CD8-positive, alpha-beta memory T cell (primary cell): ENCODE measurements around the gene CHST11. TPM values are rescaled to one million over a fixed set of nuclear protein-coding genes. Genes with fewer than 3 reads are reported as not detected.

Experiments
- CTCF ChIA-PET: fragments of 350-600 bp; sonication (Branson Sonifier 250); formaldehyde crosslinking; loops from one replicate; lab custom pipeline; 2021; ENCODE audit warnings: antibody characterized with exemption; lab: Charles Lee
- POLR2A ChIA-PET: fragments of 350-600 bp; sonication (Branson Sonifier 250); formaldehyde crosslinking; loops from one replicate; lab custom pipeline; 2021; ENCODE audit warnings: antibody characterized with exemption; lab: Charles Lee
- DNase-seq, 5 donors: peaks; one replicate each; pipeline versions ENCODE4 v3.0.0 to v3.0.0-alpha.2; 2020 to 2022; ENCODE audit warnings: mixed read lengths in 1 of 5
- H3K27ac ChIP-seq: one replicate; pipeline ENCODE4 v1.7.0; 2013; ENCODE audit warnings: low read depth, mild to moderate bottlenecking, low read length, moderate library complexity
- H3K27me3 ChIP-seq: 2 replicates; pipeline ENCODE4 v1.7.0; 2013; ENCODE audit warnings: low read length, mild to moderate bottlenecking; ENCODE audit not compliant: insufficient read depth, poor library complexity, severe bottlenecking
- H3K36me3 ChIP-seq: 2 replicates; pipeline ENCODE4 v1.7.0; 2013; ENCODE audit warnings: mild to moderate bottlenecking, low read length, moderate library complexity; ENCODE audit not compliant: insufficient read depth
- H3K4me1 ChIP-seq: 2 replicates; pipeline ENCODE4 v1.7.0; 2013; ENCODE audit warnings: mild to moderate bottlenecking, low read length, moderate library complexity; ENCODE audit not compliant: insufficient read depth
- H3K4me3 ChIP-seq: 2 replicates; pipeline ENCODE4 v1.7.0; 2013; ENCODE audit warnings: mild to moderate bottlenecking, low read length
- H3K9me3 ChIP-seq: 2 replicates; pipeline ENCODE4 v1.7.0; 2013; ENCODE audit warnings: mild to moderate bottlenecking, low read length
- H3K27ac Mint-ChIP-seq, 8 donors: one replicate each; pipeline ENCODE4 v1.8.0; 2020 to 2021; ENCODE audit warnings: mixed read lengths in 8 of 8, mild to moderate bottlenecking in 6 of 8, inconsistent platforms in 3 of 8, moderate library complexity in 3 of 8
- H3K27me3 Mint-ChIP-seq, 2 donors: one replicate each; pipeline ENCODE4 v1.8.0; 2020 to 2021; ENCODE audit warnings: mixed read lengths in 2 of 2, mild to moderate bottlenecking in 1 of 2, moderate library complexity in 1 of 2
- H3K36me3 Mint-ChIP-seq, 3 donors: one replicate each; pipeline ENCODE4 v1.8.0; 2020 to 2021; ENCODE audit warnings: mixed read lengths in 3 of 3, inconsistent platforms in 1 of 3, mild to moderate bottlenecking in 1 of 3
- H3K4me1 Mint-ChIP-seq, 3 donors: one replicate each; pipeline ENCODE4 v1.8.0; 2020 to 2021; ENCODE audit warnings: mixed read lengths in 3 of 3, inconsistent platforms in 1 of 3, mild to moderate bottlenecking in 1 of 3
- H3K4me3 Mint-ChIP-seq, 7 donors: one replicate each; pipeline ENCODE4 v1.8.0; 2020 to 2021; ENCODE audit warnings: mixed read lengths in 7 of 7, mild to moderate bottlenecking in 6 of 7, moderate library complexity in 4 of 7, inconsistent platforms in 2 of 7
- H3K9me3 Mint-ChIP-seq, 5 donors: one replicate each; pipeline ENCODE4 v1.8.0; 2020 to 2022; ENCODE audit warnings: mixed read lengths in 5 of 5, mild to moderate bottlenecking in 3 of 5, moderate library complexity in 2 of 5, inconsistent platforms in 1 of 5
- polyA plus RNA-seq: library from polyadenylated mRNA; unstranded; fragments of 300-500 nt; fragmentation: Illumina TruSeq; gene quantifications from one replicate; pipeline ENCODE4 v1.2.3, GENCODE V29; 2021
- total RNA-seq, 2 experiments: library from RNA; stranded (reverse); gene quantifications; one replicate each; pipeline ENCODE4 v1.2.3, GENCODE V29; 2021

CHST11 gene
- total and polyA plus RNA-seq, 3 experiments from 2014 or later = 47.8 to 76.8 (median 51.5) TPM

DNA sequence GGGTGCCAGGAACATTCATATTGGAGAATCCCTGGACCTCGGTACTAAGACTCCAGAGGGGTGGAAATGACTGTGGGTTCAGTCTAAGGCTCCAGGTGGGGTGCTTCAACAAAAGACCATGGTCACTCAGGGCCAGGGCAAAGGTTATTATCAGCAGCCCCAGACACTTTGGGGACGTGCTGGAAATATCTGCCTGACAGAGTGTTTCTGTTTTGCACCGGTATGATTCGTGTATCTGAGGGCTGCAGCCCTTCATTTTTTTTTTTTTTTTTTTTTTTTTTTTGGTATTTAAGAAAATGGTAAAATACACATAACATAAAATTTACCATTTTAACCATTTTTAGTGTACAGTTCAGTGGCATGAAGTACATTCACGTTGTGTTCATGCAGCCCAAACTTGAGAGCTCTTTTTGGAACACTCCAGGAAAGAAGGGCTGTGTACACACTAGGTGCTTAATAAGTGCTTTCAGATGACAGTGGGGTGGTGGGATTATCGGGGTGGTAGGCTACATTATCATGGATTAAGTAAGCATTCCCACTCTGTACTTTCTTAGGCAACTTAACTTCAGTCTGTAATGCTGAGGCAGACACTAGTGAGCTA is 120.3 kb downstream of the CHST11 start:
- Mint-ChIP-seq H3K36me3 (peaks cover 0 to 9% (median 7%) of the 10 kb centered on the region in 3 donors), H3K9me3 (no peaks in the 10 kb centered on the region), H3K4me1 (peaks cover 69 to 84% (median 75%) of the 10 kb centered on the region in 3 donors), H3K27ac (peak overlapping the region in 7 of 8 donors; percentile 0 to 86 (median 37)), H3K4me3 (peak overlapping the region in 2 of 7 donors; percentile 15 to 22), H3K27me3 (no peaks in the 10 kb centered on the region)
- Histone ChIP-seq H3K4me1 (peaks cover 40% of the 10 kb centered on the region), H3K36me3 (no peaks in the 10 kb centered on the region), H3K4me3 (no peak overlapping the region), H3K9me3 (no peaks in the 10 kb centered on the region), H3K27me3 (no peaks in the 10 kb centered on the region), H3K27ac (no peak overlapping the region)
- ChIA-PET CTCF (no interaction called here), POLR2A (no interaction called here)
- no peak for DNase-seq

DNA sequence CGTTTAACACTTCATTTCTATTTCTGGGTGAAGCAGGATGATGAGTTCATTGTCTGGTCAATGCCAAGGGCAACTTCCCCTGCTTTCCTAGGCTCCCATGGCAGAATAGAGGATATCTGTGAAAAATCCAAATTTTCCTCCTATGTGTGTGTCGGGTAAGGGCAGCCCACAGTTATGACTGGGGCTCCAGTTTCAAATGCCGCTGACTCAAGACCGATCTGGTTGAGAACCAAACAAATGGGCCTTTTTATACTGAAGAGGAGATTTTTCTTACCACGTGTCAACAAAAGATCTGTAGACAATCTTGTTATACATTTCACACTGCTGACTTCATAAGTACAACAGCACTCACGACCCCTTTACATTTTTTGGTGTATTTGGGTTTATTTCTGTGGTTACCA is 120.8 kb downstream of the CHST11 start:
- ChIA-PET POLR2A (no interaction called here), CTCF (no interaction called here)
- DNase-seq = no peak
- H3K4me1 ChIP-seq = peaks cover 44% of the 10 kb centered on the region
- Mint-ChIP-seq H3K4me3 (peak overlapping the region in 3 of 7 donors; percentile 15 to 22 (median 20)), H3K4me1 (peaks cover 72 to 85% (median 76%) of the 10 kb centered on the region in 3 donors), H3K27ac (peak overlapping the region in 7 of 8 donors; percentile 0 to 86 (median 44)), H3K36me3 (peaks cover 0 to 8% (median 5%) of the 10 kb centered on the region in 3 donors), H3K27me3 (no peaks in the 10 kb centered on the region), H3K9me3 (no peaks in the 10 kb centered on the region)
- no peak overlapping the region for H3K27ac ChIP-seq
- H3K4me3 ChIP-seq = no peak overlapping the region
- no peaks in the 10 kb centered on the region for H3K9me3 ChIP-seq
- H3K36me3 ChIP-seq = no peaks in the 10 kb centered on the region
- H3K27me3 ChIP-seq = no peaks in the 10 kb centered on the region

DNA sequence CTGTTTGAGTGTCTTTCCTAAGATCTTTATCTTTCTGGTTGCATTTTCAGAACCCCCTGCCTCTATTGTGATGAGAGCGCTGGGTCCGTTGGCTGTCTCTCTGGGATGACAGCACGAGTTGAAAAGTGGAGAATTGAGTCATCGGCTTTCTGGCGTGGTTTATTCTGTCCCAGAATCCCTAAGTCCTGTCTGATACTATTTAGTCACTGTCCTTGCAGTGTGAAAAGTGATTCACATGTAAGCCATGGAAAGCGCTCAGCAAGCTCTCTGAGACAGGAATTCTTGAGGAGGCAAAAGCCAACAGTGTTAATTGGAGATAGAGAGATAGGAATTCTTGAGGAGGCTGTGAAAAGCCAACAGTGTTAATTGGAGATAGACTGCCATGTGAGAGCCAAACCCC is 121.7 kb downstream of the CHST11 start:
- Mint-ChIP-seq H3K4me3 (peak overlapping the region in 1 of 7 donors; percentile 15), H3K4me1 (peaks cover 78 to 91% (median 81%) of the 10 kb centered on the region in 3 donors), H3K36me3 (peaks cover 0 to 5% (median 4%) of the 10 kb centered on the region in 3 donors), H3K27ac (peak overlapping the region in 6 of 8 donors; percentile 0 to 86 (median 48)), H3K9me3 (no peaks in the 10 kb centered on the region), H3K27me3 (no peaks in the 10 kb centered on the region)
- ChIA-PET POLR2A (no interaction called here), CTCF (no interaction called here)
- Histone ChIP-seq H3K27me3 (no peaks in the 10 kb centered on the region), H3K36me3 (no peaks in the 10 kb centered on the region), H3K4me1 (peaks cover 45% of the 10 kb centered on the region), H3K9me3 (no peaks in the 10 kb centered on the region), H3K27ac (no peak overlapping the region), H3K4me3 (no peak overlapping the region)
- DNase-seq = no peak

DNA sequence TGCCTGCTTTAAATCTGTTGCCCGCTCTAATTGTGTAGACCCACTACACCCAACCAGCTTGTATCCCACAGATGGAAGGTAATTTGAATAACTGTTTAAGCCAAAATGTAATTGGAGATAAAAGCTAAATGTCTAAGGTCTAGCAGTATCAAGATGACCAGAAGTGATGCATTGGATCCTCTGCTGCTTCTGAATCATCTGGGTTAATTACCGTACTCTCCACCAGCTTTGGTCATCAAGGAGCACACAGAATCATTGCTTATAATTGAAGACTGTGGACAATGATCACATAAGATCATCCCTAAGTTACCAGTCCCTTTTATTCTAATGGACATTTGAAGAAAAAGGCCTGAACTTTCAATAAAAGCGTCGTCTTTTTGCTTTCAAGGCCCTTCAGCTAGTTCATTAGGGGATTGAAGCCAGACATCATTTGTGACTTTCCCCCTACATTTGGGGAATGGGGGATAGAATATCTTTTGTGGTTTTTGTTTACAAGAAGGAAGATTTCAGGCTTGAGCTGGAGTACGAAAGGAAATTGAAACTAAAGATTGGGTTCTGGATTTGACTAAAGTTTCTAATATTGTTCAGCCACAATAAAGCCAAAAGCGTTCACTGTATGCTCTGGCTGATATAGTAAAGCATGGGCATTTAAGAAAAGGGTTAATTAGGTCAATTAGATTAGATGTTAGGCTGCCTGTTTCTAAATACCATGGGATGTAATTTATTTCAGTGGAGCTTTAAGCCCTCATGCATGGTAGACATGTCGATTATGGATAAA is 123.2 kb downstream of the CHST11 start:
- Histone ChIP-seq H3K9me3 (no peaks in the 10 kb centered on the region), H3K4me3 (no peak overlapping the region), H3K4me1 (peaks cover 45% of the 10 kb centered on the region), H3K27me3 (no peaks in the 10 kb centered on the region), H3K27ac (no peak overlapping the region), H3K36me3 (no peaks in the 10 kb centered on the region)
- H3K4me1 Mint-ChIP-seq = peaks cover 85 to 99% (median 96%) of the 10 kb centered on the region in 3 donors
- DNase-seq = no peak
- H3K4me3 Mint-ChIP-seq = peak overlapping the region in 4 of 7 donors; percentile 2 to 74 (median 36)
- H3K27me3 Mint-ChIP-seq = no peaks in the 10 kb centered on the region
- peak overlapping the region in 7 of 8 donors; percentile 5 to 71 (median 54) for H3K27ac Mint-ChIP-seq
- CTCF ChIA-PET = interaction anchor here (1.1 to 1.2 kb wide), 2 partner anchors 21 to 198 kb away, joined by 3 to 4 read pairs; no protein-coding TSS in a partner anchor
- no peaks in the 10 kb centered on the region for H3K9me3 Mint-ChIP-seq
- H3K36me3 Mint-ChIP-seq = peaks cover 0 to 4% (median 2%) of the 10 kb centered on the region in 3 donors
- POLR2A ChIA-PET = interaction anchor here (1.4 kb wide), 1 partner anchor 11 kb away, joined by 5 read pairs; no protein-coding TSS in a partner anchor

- H3K27ac ChIP-seq = no peak overlapping the region
- no peak for DNase-seq
- ChIA-PET POLR2A (interaction anchor here (1.4 kb wide), 1 partner anchor 12 kb away, joined by 5 read pairs; no protein-coding TSS in a partner anchor), CTCF (interaction anchor here (1.0 to 1.1 kb wide), 2 partner anchors 11 to 20 kb away, joined by 3 read pairs; no protein-coding TSS in a partner anchor)
- no peak overlapping the region for H3K4me3 ChIP-seq
- no peaks in the 10 kb centered on the region for H3K36me3 ChIP-seq
- peaks cover 38% of the 10 kb centered on the region for H3K4me1 ChIP-seq
- peaks cover 86 to 99% (median 97%) of the 10 kb centered on the region in 3 donors for H3K4me1 Mint-ChIP-seq
- no peaks in the 10 kb centered on the region for H3K9me3 Mint-ChIP-seq
- no peaks in the 10 kb centered on the region for H3K9me3 ChIP-seq
- H3K27me3 Mint-ChIP-seq = no peaks in the 10 kb centered on the region
- H3K27me3 ChIP-seq = no peaks in the 10 kb centered on the region
- peaks cover 0 to 8% (median 4%) of the 10 kb centered on the region in 3 donors for H3K36me3 Mint-ChIP-seq
- H3K27ac Mint-ChIP-seq = peak overlapping the region in 6 of 8 donors; percentile 6 to 77 (median 34)
- peak overlapping the region in 1 of 7 donors; percentile 34 for H3K4me3 Mint-ChIP-seq
These were observed 124.3 kb downstream of the CHST11 start for GRCh38 chr12:104581005-104581570.

DNA sequence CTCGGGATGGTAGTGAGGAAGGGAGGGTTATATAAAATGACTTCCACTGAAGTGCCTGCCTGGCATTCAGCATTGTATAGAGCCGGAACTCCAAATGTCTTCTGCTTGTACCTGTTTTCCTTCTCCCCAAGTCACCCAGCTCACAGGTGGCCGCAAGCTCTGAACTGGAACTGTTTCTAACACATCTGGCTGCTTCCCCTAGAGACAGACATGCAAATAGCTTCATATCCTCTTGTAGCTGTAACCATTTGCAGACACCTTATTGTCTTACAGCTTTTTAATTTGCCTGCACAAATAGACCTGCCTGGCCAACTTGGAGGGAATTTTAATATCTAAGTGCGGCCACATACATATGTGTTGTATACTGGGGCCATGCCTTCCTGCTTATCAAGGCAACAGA is 126.0 kb downstream of the CHST11 start:
- ChIA-PET POLR2A (no interaction called here), CTCF (no interaction called here)
- no peak for DNase-seq
- H3K36me3 Mint-ChIP-seq = peaks cover 0 to 5% (median 4%) of the 10 kb centered on the region in 3 donors
- no peaks in the 10 kb centered on the region for H3K27me3 ChIP-seq
- H3K9me3 Mint-ChIP-seq = no peaks in the 10 kb centered on the region
- H3K4me1 Mint-ChIP-seq = peaks cover 80 to 92% (median 92%) of the 10 kb centered on the region in 3 donors
- no peaks in the 10 kb centered on the region for H3K36me3 ChIP-seq
- peak overlapping the region in 4 of 8 donors; percentile 4 to 77 (median 50) for H3K27ac Mint-ChIP-seq
- H3K4me3 ChIP-seq = no peak overlapping the region
- no peaks in the 10 kb centered on the region for H3K27me3 Mint-ChIP-seq
- peak overlapping the region in 1 of 7 donors; percentile 8 for H3K4me3 Mint-ChIP-seq
- H3K9me3 ChIP-seq = no peaks in the 10 kb centered on the region
- peaks cover 29% of the 10 kb centered on the region for H3K4me1 ChIP-seq
- no peak overlapping the region for H3K27ac ChIP-seq

GRCh38 chr12:104583301-104583700 is 126.6 kb downstream of the CHST11 start:
- H3K27ac Mint-ChIP-seq = peak overlapping the region in 2 of 8 donors; percentile 10 to 86
- no peaks in the 10 kb centered on the region for H3K27me3 Mint-ChIP-seq
- H3K4me3 Mint-ChIP-seq = no peak overlapping the region
- no peak for DNase-seq
- no peaks in the 10 kb centered on the region for H3K27me3 ChIP-seq
- H3K36me3 Mint-ChIP-seq = peaks cover 0 to 5% (median 4%) of the 10 kb centered on the region in 3 donors
- H3K9me3 ChIP-seq = no peaks in the 10 kb centered on the region
- H3K4me3 ChIP-seq = no peak overlapping the region
- H3K9me3 Mint-ChIP-seq = no peaks in the 10 kb centered on the region
- H3K4me1 Mint-ChIP-seq = peaks cover 78 to 92% (median 91%) of the 10 kb centered on the region in 3 donors
- ChIA-PET CTCF (no interaction called here), POLR2A (no interaction called here)
- H3K4me1 ChIP-seq = peaks cover 25% of the 10 kb centered on the region
- H3K27ac ChIP-seq = no peak overlapping the region
- no peaks in the 10 kb centered on the region for H3K36me3 ChIP-seq
